GM18505 (cell line): ENCODE data around the gene PWP2.

Experiments
- ATAC-seq: cut with Tn5 transposase; IDR thresholded peaks from one replicate; pipeline ENCODE4 v1.9.1; 2021; ENCODE audit not compliant: unreplicated experiment
- POLR2A ChIP-seq: IDR thresholded peaks from 4 replicates; pipeline ENCODE4 v1.6.1; 2011; ENCODE audit warnings: borderline replicate concordance; ENCODE audit not compliant: insufficient read depth, insufficient read length; ENCODE audit errors: extremely low read depth

The PWP2 gene

GRCh38 chr21:44071359-44072104, 35.7 kb upstream of the PWP2 start:
- no peak for TF ChIP-seq POLR2A
- ATAC-seq, result no peak

- TF ChIP-seq POLR2A, result no peak
- no peak for ATAC-seq
Measured at GRCh38 chr21:44072111-44072510, 35.1 kb upstream of the PWP2 start.

- TF ChIP-seq POLR2A, result no peak
- ATAC-seq, result no peak
Measured at GRCh38 chr21:44074315-44074958, 32.8 kb upstream of the PWP2 start.

GRCh38 chr21:44076316-44076715, 30.9 kb upstream of the PWP2 start:
- no peak for ATAC-seq
- no peak for TF ChIP-seq POLR2A

GRCh38 chr21:44078411-44078981, 28.7 kb upstream of the PWP2 start:
- ATAC-seq, result no peak
- TF ChIP-seq POLR2A, result no peak

GRCh38 chr21:44079446-44079845, 27.8 kb upstream of the PWP2 start:
- no peak for ATAC-seq
- TF ChIP-seq POLR2A, result no peak

GRCh38 chr21:44079846-44080245, 27.4 kb upstream of the PWP2 start:
- TF ChIP-seq POLR2A, result no peak

GRCh38 chr21:44082648-44083440, 24.4 kb upstream of the PWP2 start:
- no peak for ATAC-seq
- TF ChIP-seq POLR2A, result no peak

More at GRCh38 chr21:44079846-44080245, 27.4 kb upstream of the PWP2 start:
- no peak for ATAC-seq

GRCh38 chr21:44083631-44084291, 23.4 kb upstream of the PWP2 start:
- no peak for TF ChIP-seq POLR2A
- no peak for ATAC-seq

- no peak for TF ChIP-seq POLR2A
- no peak for ATAC-seq
Measured at GRCh38 chr21:44084496-44085241, 22.5 kb upstream of the PWP2 start.

- ATAC-seq, result no peak
- no peak for TF ChIP-seq POLR2A
Measured at GRCh38 chr21:44085491-44086321, 21.5 kb upstream of the PWP2 start.
